ENCODE data around the gene METAP1.

Gene METAP1

DNA sequence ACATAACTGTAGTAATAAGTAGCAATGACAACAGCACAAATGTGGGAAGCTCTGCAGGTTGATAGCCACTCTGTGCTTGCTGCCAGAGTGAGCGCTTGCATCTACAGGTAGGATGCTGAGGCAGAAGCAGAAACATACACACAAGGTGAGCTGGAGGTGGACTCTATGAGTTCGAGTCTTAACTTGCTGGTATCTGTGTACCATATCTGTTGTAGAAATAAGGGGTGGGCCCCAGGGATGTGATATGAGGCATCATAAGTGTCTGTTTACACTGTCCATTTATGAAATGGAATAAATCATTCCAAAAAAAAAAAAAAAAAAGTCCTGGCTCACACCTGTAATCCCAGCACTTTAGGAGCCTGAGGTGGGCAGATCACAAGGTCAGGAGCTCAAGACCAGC lies 33.8 kb upstream of the METAP1 start:
- DNase-seq (ENCODE audit: low read depth): no peak
- TF ChIP-seq CTCF (IDR thresholded peaks at IDR 0.05; ENCODE audit: low read length, missing control alignments): no peak

GRCh38 chr4:98963538-98964433 lies 31.7 kb upstream of the METAP1 start:
- H3K4me3 ChIP-seq (replicated peaks; ENCODE audit: low read depth, low read length): no peak overlapping the region
- no peak for DNase-seq (ENCODE audit: low read depth)
- TF ChIP-seq CTCF (IDR thresholded peaks at IDR 0.05; ENCODE audit: low read length, missing control alignments): no peak

More for the DNA sequence above, 33.8 kb upstream of the METAP1 start:
- no peak overlapping the region for H3K4me3 ChIP-seq (replicated peaks; ENCODE audit: low read depth, low read length)

GRCh38 chr4:98966926-98967325 lies 28.6 kb upstream of the METAP1 start:
- H3K4me3 ChIP-seq (replicated peaks; ENCODE audit: low read depth, low read length): no peak overlapping the region
- DNase-seq (ENCODE audit: low read depth): no peak
- TF ChIP-seq CTCF (IDR thresholded peaks at IDR 0.05; ENCODE audit: low read length, missing control alignments): no peak

DNA sequence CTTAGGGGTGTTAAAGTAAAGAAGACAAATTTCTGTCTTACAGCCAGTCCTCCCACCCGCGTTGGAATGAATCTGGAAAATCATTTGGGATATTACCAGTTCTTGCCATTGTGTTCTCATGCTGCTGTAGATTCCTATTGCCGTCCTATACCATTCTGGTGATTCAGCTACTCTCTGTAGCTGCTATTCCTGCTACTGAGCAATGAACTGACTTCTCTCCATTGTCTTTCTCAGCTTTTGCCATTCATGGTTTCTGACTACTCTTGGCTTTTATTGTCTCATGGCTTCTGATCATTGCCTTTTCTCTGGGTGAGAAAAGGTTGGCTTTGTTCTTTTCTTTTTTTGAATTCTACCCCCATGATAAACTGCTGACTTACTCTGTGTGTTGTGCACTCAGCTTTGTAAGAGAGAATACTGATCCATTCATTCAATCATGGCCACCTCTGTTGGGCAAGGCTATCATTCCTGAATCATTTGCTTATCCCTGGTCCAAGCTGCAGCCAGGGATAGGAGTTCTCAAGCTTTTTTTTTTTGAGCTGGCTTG lies 27.7 kb upstream of the METAP1 start:
- no peak overlapping the region for H3K4me3 ChIP-seq (replicated peaks; ENCODE audit: low read depth, low read length)
- DNase-seq (ENCODE audit: low read depth): no peak
- TF ChIP-seq CTCF (IDR thresholded peaks at IDR 0.05; ENCODE audit: low read length, missing control alignments): no peak

GRCh38 chr4:98969878-98970785 lies 25.4 kb upstream of the METAP1 start:
- DNase-seq (ENCODE audit: low read depth): no peak
- no peak for TF ChIP-seq CTCF (IDR thresholded peaks at IDR 0.05; ENCODE audit: low read length, missing control alignments)
- H3K4me3 ChIP-seq (replicated peaks; ENCODE audit: low read depth, low read length): no peak overlapping the region

DNA sequence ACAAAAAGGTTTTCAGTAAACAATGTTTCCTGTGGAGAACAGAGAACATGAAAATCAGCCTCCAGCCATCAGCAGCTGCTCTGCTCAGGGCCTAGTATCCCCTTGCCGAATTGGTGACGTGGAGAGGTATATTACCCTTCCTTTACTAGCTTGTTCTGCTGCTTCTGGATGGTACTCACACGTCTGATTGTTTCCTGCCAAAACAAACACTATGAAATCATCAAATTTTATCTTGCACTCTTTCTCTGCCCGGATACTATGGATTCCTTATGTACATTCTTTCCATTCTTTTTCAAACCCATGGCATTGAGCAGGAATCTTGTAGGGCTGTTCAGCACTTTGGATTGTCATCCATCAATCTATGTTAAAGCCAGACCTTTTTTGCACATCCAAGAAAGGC lies 18.8 kb upstream of the METAP1 start:
- DNase-seq (ENCODE audit: low read depth): peak; percentile 70
- H3K4me3 ChIP-seq (replicated peaks; ENCODE audit: low read depth, low read length): no peak overlapping the region
- TF ChIP-seq CTCF (IDR thresholded peaks at IDR 0.05; ENCODE audit: low read length, missing control alignments): no peak
